K562 (cell line): ENCODE data around the gene LTN1. TPM values are rescaled to one million over a fixed set of nuclear protein-coding genes. Genes with fewer than 3 reads are reported as not detected.

ENCODE experiments used
- ATAC-seq: fragments of 200-7000 bp; cut with Tn5 transposase; 3 replicates; pipeline ENCODE4 v1.9.1; 2020; ENCODE audit warnings: moderate library complexity
- BruUV-seq: library from RNA; stranded (reverse); fragments of 400-500 nt; replicated peaks from 2 replicates; lab custom pipeline; 2021; lab: Mats Ljungman, UMichigan
- CTCF ChIA-PET: fragments of 300-600 bp; formaldehyde crosslinking; extraction: SDS; loops from one replicate; lab custom pipeline; 2021; ENCODE audit warnings: low intra/inter-chr PET ratio; lab: Yijun Ruan, JAX
- POLR2A ChIA-PET: fragments of 300-600, 350-650 bp; sonication (Branson Sonifier 250); formaldehyde crosslinking; extraction: SDS; loops from one replicate; lab custom pipeline; 2021; ENCODE audit warnings: antibody characterized with exemption, inconsistent platforms; lab: Yijun Ruan, JAX
- DNase-seq, 4 experiments: peaks; one replicate each; pipeline versions ENCODE4 v3.0.0 to v3.0.0-alpha.2; 2011 to 2018; ENCODE audit warnings: low spot score in 3 of 4, mixed read lengths in 3 of 4; ENCODE audit errors: extremely low read depth in 1 of 4
- FAIRE-seq: peaks from 2 replicates; lab custom pipeline; 2011; peaks lifted over from hg19 to GRCh38; lab: Jason Lieb, UNC
- H2AFZ ChIP-seq: 2 replicates; pipeline ENCODE4 v1.6.0; 2011; ENCODE audit warnings: low read depth, low read length, control low read depth, inconsistent platforms
- H3K27ac ChIP-seq: fragments of 200-600 bp; 3 replicates; pipeline ENCODE4 v1.8.0; 2011; ENCODE audit warnings: low read depth, mild to moderate bottlenecking, control low read depth, inconsistent platforms, low read length, moderate library complexity, mixed read lengths; ENCODE audit errors: extremely low read depth
- H3K27me3 ChIP-seq, 2 experiments: fragments of 300-600 bp in 1 of 2; 2 replicates in 1 of 2; 3 replicates in 1 of 2; pipeline versions ENCODE4 v1.6.0 to v1.8.0; 2011; ENCODE audit warnings: inconsistent platforms in 2 of 2, low read length in 2 of 2, mild to moderate bottlenecking in 1 of 2, mixed read lengths in 1 of 2, moderate library complexity in 1 of 2; ENCODE audit not compliant: control insufficient read depth in 2 of 2, insufficient read depth in 2 of 2
- H3K36me3 ChIP-seq: fragments of 300-600 bp; 3 replicates; pipeline ENCODE4 v1.8.0; 2011; ENCODE audit warnings: mild to moderate bottlenecking, low read length, inconsistent platforms; ENCODE audit not compliant: control insufficient read depth, insufficient read depth
- H3K4me1 ChIP-seq, 2 experiments: fragments of 200-600 bp in 1 of 2; replicated peaks in 1 of 2; 2 replicates in 1 of 2; 3 replicates in 1 of 2; pipeline versions ENCODE4 v1.5.1 to v1.8.0; 2011; ENCODE audit warnings: inconsistent platforms in 2 of 2, low read length in 2 of 2, mild to moderate bottlenecking in 1 of 2, mixed read lengths in 1 of 2, moderate library complexity in 1 of 2; ENCODE audit not compliant: control insufficient read depth in 2 of 2, insufficient read depth in 2 of 2
- H3K4me2 ChIP-seq: 2 replicates; pipeline ENCODE4 v1.6.1; 2011; ENCODE audit warnings: low read length, control low read depth, inconsistent platforms, mixed read lengths; ENCODE audit not compliant: insufficient read depth
- H3K4me3 ChIP-seq: fragments of 200-600 bp; sonication (generic), shearing (Covaris generic); 2 replicates; pipeline ENCODE4 v1.5.1; 2016; ENCODE audit warnings: control low read depth, inconsistent platforms
- H3K79me2 ChIP-seq: fragments of 200-600 bp; 3 replicates; pipeline ENCODE4 v1.8.0; 2011; ENCODE audit warnings: low read length, inconsistent platforms; ENCODE audit not compliant: control insufficient read depth, insufficient read depth
- H3K9ac ChIP-seq, 2 experiments: 2 replicates each; pipeline versions ENCODE4 v1.6.0 to v1.6.1; 2011; ENCODE audit warnings: low read depth in 2 of 2, low read length in 2 of 2, control low read depth in 1 of 2, inconsistent platforms in 1 of 2, mild to moderate bottlenecking in 1 of 2, mixed read lengths in 1 of 2; ENCODE audit not compliant: insufficient read depth in 1 of 2
- H3K9me1 ChIP-seq: one replicate; pipeline ENCODE4 v1.6.0; 2011; ENCODE audit warnings: inconsistent platforms, mild to moderate bottlenecking, low read length, moderate library complexity; ENCODE audit not compliant: control insufficient read depth, insufficient read depth
- H3K9me3 ChIP-seq: replicated peaks from 2 replicates; pipeline ENCODE4 v1.5.1; 2011; ENCODE audit warnings: low read depth, low read length, inconsistent platforms; ENCODE audit not compliant: control insufficient read depth, insufficient read depth
- H4K20me1 ChIP-seq: replicated peaks from 2 replicates; pipeline ENCODE4 v1.6.1; 2011; ENCODE audit warnings: low read length, inconsistent platforms, mixed read lengths; ENCODE audit not compliant: control insufficient read depth, insufficient read depth
- BRD9 ChIP-seq: fragments of 450-650 bp; IDR thresholded peaks from 2 replicates; pipeline ENCODE4 v1.6.1; 2018; ENCODE audit warnings: low read depth; ENCODE audit not compliant: partially characterized antibody
- CBFA2T3 ChIP-seq: fragments of 450-650 bp; IDR thresholded peaks from 2 replicates; pipeline ENCODE4 v1.6.1; 2017
- CBX5 ChIP-seq: IDR thresholded peaks from 2 replicates; pipeline ENCODE4 v1.6.1; 2014; ENCODE audit warnings: low read depth, borderline replicate concordance
- FOSL1 ChIP-seq: fragments of 200-800 bp; sonication (Bioruptor generic); conservative IDR thresholded peaks from 2 replicates; pipeline ENCODE4 v1.6.1; 2016; ENCODE audit warnings: missing genetic modification characterization, missing compliant biosample characterization
- FOXM1 ChIP-seq, 2 experiments: fragments of 450-650 bp in 1 of 2; sonication (generic) in 1 of 2; formaldehyde crosslinking in 1 of 2; IDR thresholded peaks; 2 replicates each; pipeline versions ENCODE4 v1.6.1 to v1.9.0; 2017 to 2022; ENCODE audit warnings: low read depth in 2 of 2, mild to moderate bottlenecking in 2 of 2, missing genetic modification reagents in 1 of 2, moderate library complexity in 1 of 2
- KLF10 ChIP-seq: fragments of 250-450 bp; sonication (Bioruptor Pico); IDR thresholded peaks from 2 replicates; pipeline ENCODE4 v1.6.1; 2021; ENCODE audit warnings: matching md5 sums
- NELFE ChIP-seq: IDR thresholded peaks from 2 replicates; pipeline ENCODE4 v1.6.1; 2011; ENCODE audit warnings: mild to moderate bottlenecking; ENCODE audit not compliant: insufficient read depth, insufficient read length
- PCBP2 ChIP-seq: fragments of 200-400 bp; formaldehyde crosslinking; IDR thresholded peaks from 2 replicates; pipeline ENCODE4 v1.6.1; 2018; ENCODE audit warnings: low read length, low read depth, mild to moderate bottlenecking, moderate library complexity; ENCODE audit not compliant: poor library complexity, severe bottlenecking
- PHB ChIP-seq: fragments of 250-450 bp; sonication (Bioruptor Pico); IDR thresholded peaks from 2 replicates; pipeline ENCODE4 v1.5.0; 2021
- RCOR1 ChIP-seq, 2 experiments: IDR thresholded peaks; 2 replicates each; pipeline ENCODE4 v1.6.1; 2012; ENCODE audit warnings: low read depth in 2 of 2, low read length in 2 of 2, borderline replicate concordance in 1 of 2, improper control_type of control experiment in 1 of 2
- ZKSCAN8 ChIP-seq: fragments of 200-800 bp; sonication (Bioruptor generic); IDR thresholded peaks from 2 replicates; pipeline ENCODE4 v1.6.1; 2016; ENCODE audit warnings: missing genetic modification characterization, missing compliant biosample characterization
- ZNF41 ChIP-seq: fragments of 250-450 bp; sonication (Bioruptor Pico); conservative IDR thresholded peaks from 2 replicates; pipeline ENCODE4 v1.4.0; 2020; ENCODE audit warnings: mild to moderate bottlenecking
- WGBS: fragments of 100-300 bp; shearing (Covaris generic); methylation state at CpG from one replicate; pipeline ENCODE4 v1.1.6; 2016; ENCODE audit warnings: low coverage, mixed read lengths; ENCODE audit not compliant: insufficient coverage; ENCODE audit errors: missing lambda C conversion rate; 5-methylcytosine and 5-hydroxymethylcytosine counted together
- in situ Hi-C: fragments of 300-500 bp; cut with MboI; formaldehyde crosslinking; loops from 4 replicates; pipeline ENCODE4 v1.15.0; 2018; ENCODE audit warnings: inconsistent platforms, mixed read lengths
- intact Hi-C: fragments of 100-400 bp; cut with micrococcal nuclease; formaldehyde crosslinking; loops from 2 replicates; pipeline ENCODE4 v1.14.2; 2022
- polyA plus RNA-seq, 8 experiments: library from polyadenylated mRNA; depleted of rRNA in 4 of 8; stranded (reverse) in 5 of 8; unstranded in 3 of 8; fragments of >200 nt; fragmentation: Nextera tagmentation in 2 of 8; fragmentation: Illumina TruSeq in 1 of 8; extraction: Ambion mirVana in 2 of 8; extraction: Trizol in 1 of 8; gene quantifications; 2 replicates each; pipeline versions ENCODE4 v1.2.1 to v1.2.3, GENCODE V29; 2011 to 2014; ENCODE audit warnings: inconsistent platforms in 1 of 8, missing spikeins in 1 of 8
- total RNA-seq, 7 experiments: library from RNA; depleted of rRNA in 6 of 7; stranded (reverse); fragments of >200 nt in 6 of 7; fragmentation: Illumina TruSeq in 2 of 7; extraction: Trizol in 2 of 7; gene quantifications; 2 replicates each; pipeline versions ENCODE4 v1.2.1 to v1.2.3, GENCODE V29; 2011 to 2021; ENCODE audit warnings: low replicate concordance in 1 of 7
- TF ChIP-seq, protein P1 (sequence below): fragments of 450-650 bp; IDR thresholded peaks from one replicate; pipeline ENCODE4 v1.6.1; 2018; ENCODE audit warnings: mild to moderate bottlenecking, moderate library complexity; ENCODE audit not compliant: partially characterized antibody
- TF ChIP-seq, protein P2 (sequence below): fragments of 250-450 bp; sonication (Bioruptor Pico); IDR thresholded peaks from 2 replicates; pipeline ENCODE4 v1.9.0; 2021; ENCODE audit warnings: mild to moderate bottlenecking, inconsistent platforms

The LTN1 gene
- total and polyA plus RNA-seq, 9 of the 15 experiments (the other 6 are each of a cell fraction or from before 2014, with no cell fraction given) = 15.7 to 49.6 (median 28.7) TPM

DNA sequence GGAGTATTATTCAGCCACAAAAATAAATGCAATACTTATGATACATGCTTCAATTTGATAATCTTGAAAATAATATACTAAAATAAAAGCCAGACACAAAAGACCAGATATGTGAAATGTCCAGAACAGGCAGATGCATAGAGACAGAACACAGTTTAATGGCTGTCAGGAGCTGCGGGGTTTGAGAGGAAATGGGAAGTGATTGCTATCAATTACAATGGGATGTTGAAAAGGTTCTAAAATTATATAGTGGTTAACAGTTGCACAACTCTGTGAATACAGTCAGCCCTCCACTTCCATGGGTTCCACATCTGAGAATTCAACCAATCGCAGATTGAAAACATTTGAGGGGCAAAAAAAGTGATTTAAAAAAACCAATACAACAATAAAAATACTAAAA lies 54.0 kb downstream of the LTN1 start:
- H3K36me3 ChIP-seq = peaks cover 89% of the 10 kb centered on the region; the same call in 2 of the 3 replicates
- POLR2A ChIA-PET = no interaction called here
- in situ Hi-C loops = no loop called here
- no peak overlapping the region for H3K9ac ChIP-seq
- H4K20me1 ChIP-seq = no peaks in the 10 kb centered on the region
- no peak overlapping the region for H3K4me2 ChIP-seq
- intact Hi-C loops = no loop called here
- ATAC-seq = no peak
- BruUV-seq = no TSS peak
- no peaks in the 10 kb centered on the region for H3K9me3 ChIP-seq
- DNase-seq = no peak
- no peaks in the 10 kb centered on the region for H3K27me3 ChIP-seq
- no peak for TF ChIP-seq KLF10 (CRISPR knock-in tag)
- no peak for TF ChIP-seq FOXM1 (IDR thresholded peaks at IDR 0.05; ENCODE audit: low read depth)
- no peak for TF ChIP-seq FOXM1 (CRISPR knock-in tag; IDR thresholded peaks at IDR 0.05; ENCODE audit: low read depth)
- TF ChIP-seq RCOR1 (IDR thresholded peaks at IDR 0.05; ENCODE audit: borderline replicate concordance in 1 of 2, low read depth in 2 of 2, low read length in 2 of 2) = no peak
- TF ChIP-seq PHB (CRISPR knock-in tag) = no peak
- no peak for TF ChIP-seq BRD9
- no peak for TF ChIP-seq FOSL1 (tag)
- TF ChIP-seq CBFA2T3 = no peak
- no peak overlapping the region for H2AFZ ChIP-seq
- no peaks in the 10 kb centered on the region for H3K9me1 ChIP-seq
- no peak overlapping the region for H3K4me3 ChIP-seq
- no peaks in the 10 kb centered on the region for H3K4me1 ChIP-seq
- FAIRE-seq = no peak
- WGBS = 87% methylated on average over 2 of the region's 2 CpGs
- H3K79me2 ChIP-seq = no peaks in the 10 kb centered on the region
- no peak overlapping the region for H3K27ac ChIP-seq
- CTCF ChIA-PET = no interaction called here

DNA sequence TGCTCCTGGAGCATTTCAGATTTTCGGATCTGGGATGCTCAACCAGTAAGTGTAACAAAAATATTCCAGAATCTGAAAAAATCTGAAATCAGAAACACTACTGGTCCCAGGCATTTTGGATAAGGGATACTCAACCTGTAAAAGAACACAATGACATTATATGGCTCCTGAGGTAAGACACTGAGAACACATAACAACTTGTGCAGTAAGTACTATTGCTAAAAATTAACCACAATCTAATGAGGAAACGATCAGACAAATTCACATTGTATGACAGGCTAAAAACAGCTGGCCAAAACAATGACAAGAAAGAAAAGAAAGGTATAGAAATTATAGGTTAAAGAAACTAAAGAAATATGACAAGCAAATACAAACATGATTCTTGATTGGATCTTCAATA lies 54.9 kb downstream of the LTN1 start:
- Histone ChIP-seq H3K4me3 (no peak overlapping the region), H3K9ac (no peak overlapping the region), H3K36me3 (peaks cover 88% of the 10 kb centered on the region; the same call in 2 of the 3 replicates), H3K79me2 (no peaks in the 10 kb centered on the region), H3K4me2 (no peak overlapping the region), H3K4me1 (no peaks in the 10 kb centered on the region), H3K27ac (no peak overlapping the region), H3K27me3 (no peaks in the 10 kb centered on the region), H3K9me3 (no peaks in the 10 kb centered on the region), H4K20me1 (no peaks in the 10 kb centered on the region), H2AFZ (no peak overlapping the region), H3K9me1 (no peaks in the 10 kb centered on the region)
- intact Hi-C loops (no loop called here), in situ Hi-C loops (no loop called here)
- CTCF ChIA-PET = no interaction called here
- BruUV-seq = no TSS peak
- POLR2A ChIA-PET = no interaction called here
- FAIRE-seq (no peak), ATAC-seq (no peak), DNase-seq (no peak)
- 70% methylated on average over 2 of the region's 2 CpGs for WGBS
- TF ChIP-seq CBX5 (no peak), PCBP2 (no peak), ZNF41 (CRISPR knock-in tag) (no peak), ZKSCAN8 (CRISPR knock-in tag) (no peak), NELFE (no peak)
- TF ChIP-seq, protein P1, sequence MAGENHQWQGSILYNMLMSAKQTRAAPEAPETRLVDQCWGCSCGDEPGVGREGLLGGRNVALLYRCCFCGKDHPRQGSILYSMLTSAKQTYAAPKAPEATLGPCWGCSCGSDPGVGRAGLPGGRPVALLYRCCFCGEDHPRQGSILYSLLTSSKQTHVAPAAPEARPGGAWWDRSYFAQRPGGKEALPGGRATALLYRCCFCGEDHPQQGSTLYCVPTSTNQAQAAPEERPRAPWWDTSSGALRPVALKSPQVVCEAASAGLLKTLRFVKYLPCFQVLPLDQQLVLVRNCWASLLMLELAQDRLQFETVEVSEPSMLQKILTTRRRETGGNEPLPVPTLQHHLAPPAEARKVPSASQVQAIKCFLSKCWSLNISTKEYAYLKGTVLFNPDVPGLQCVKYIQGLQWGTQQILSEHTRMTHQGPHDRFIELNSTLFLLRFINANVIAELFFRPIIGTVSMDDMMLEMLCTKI = no peak
- TF ChIP-seq, protein P2, sequence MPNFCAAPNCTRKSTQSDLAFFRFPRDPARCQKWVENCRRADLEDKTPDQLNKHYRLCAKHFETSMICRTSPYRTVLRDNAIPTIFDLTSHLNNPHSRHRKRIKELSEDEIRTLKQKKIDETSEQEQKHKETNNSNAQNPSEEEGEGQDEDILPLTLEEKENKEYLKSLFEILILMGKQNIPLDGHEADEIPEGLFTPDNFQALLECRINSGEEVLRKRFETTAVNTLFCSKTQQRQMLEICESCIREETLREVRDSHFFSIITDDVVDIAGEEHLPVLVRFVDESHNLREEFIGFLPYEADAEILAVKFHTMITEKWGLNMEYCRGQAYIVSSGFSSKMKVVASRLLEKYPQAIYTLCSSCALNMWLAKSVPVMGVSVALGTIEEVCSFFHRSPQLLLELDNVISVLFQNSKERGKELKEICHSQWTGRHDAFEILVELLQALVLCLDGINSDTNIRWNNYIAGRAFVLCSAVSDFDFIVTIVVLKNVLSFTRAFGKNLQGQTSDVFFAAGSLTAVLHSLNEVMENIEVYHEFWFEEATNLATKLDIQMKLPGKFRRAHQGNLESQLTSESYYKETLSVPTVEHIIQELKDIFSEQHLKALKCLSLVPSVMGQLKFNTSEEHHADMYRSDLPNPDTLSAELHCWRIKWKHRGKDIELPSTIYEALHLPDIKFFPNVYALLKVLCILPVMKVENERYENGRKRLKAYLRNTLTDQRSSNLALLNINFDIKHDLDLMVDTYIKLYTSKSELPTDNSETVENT (CRISPR knock-in tag) = no peak
